Endothelial cell of hepatic sinusoid (primary cell): ENCODE measurements around the gene ARHGAP24.
"Not testable (repeated sequence)": the region's sequence is repeated elsewhere in the genome, so short reads cannot be mapped to it uniquely, and the experiment has no call there.

Experiments used
- in situ Hi-C: cut with HindIII; loops from 2 replicates; pipeline ENCODE4 v1.10.0; 2017; ENCODE audit warnings: low sequenced_read_pairs

ARHGAP24 gene

GRCh38 chr4:85514783-85515182 is 39.8 kb downstream of the ARHGAP24 start:
- in situ Hi-C loops = no loop called here

GRCh38 chr4:85515701-85516100 is 40.8 kb downstream of the ARHGAP24 start:
- in situ Hi-C loops = no loop called here

GRCh38 chr4:85518526-85518925 is 43.6 kb downstream of the ARHGAP24 start:
- in situ Hi-C loops = not testable (repeated sequence)

- in situ Hi-C loops = no loop called here
Measured at GRCh38 chr4:85520765-85521749, 46.1 kb downstream of the ARHGAP24 start.

GRCh38 chr4:85522277-85522676 is 47.3 kb downstream of the ARHGAP24 start:
- in situ Hi-C loops = no loop called here

- in situ Hi-C loops = no loop called here
Measured at GRCh38 chr4:85522836-85523235, 47.9 kb downstream of the ARHGAP24 start.

- in situ Hi-C loops = no loop called here
Measured at GRCh38 chr4:85527815-85528214, 52.9 kb downstream of the ARHGAP24 start.

- in situ Hi-C loops = no loop called here
Measured at GRCh38 chr4:85531560-85532341, 56.8 kb downstream of the ARHGAP24 start.

GRCh38 chr4:85534120-85534519 is 59.2 kb downstream of the ARHGAP24 start:
- in situ Hi-C loops = no loop called here

- in situ Hi-C loops = no loop called here
Measured at GRCh38 chr4:85543832-85544231, 68.9 kb downstream of the ARHGAP24 start.

GRCh38 chr4:85544751-85545150 is 69.8 kb downstream of the ARHGAP24 start:
- in situ Hi-C loops = no loop called here

GRCh38 chr4:85548116-85548515 is 73.2 kb downstream of the ARHGAP24 start:
- in situ Hi-C loops = no loop called here

GRCh38 chr4:85548841-85549240 is 73.9 kb downstream of the ARHGAP24 start:
- in situ Hi-C loops = no loop called here

GRCh38 chr4:85555206-85555605 is 80.3 kb downstream of the ARHGAP24 start:
- in situ Hi-C loops = loop anchor here (5.0 kb wide), 3 partner anchors 42 to 102 kb away; no protein-coding TSS in a partner anchor

GRCh38 chr4:85556283-85556682 is 81.3 kb downstream of the ARHGAP24 start:
- in situ Hi-C loops = loop anchor here (5.0 kb wide), 3 partner anchors 41 to 101 kb away; no protein-coding TSS in a partner anchor

GRCh38 chr4:85557016-85557901 is 82.3 kb downstream of the ARHGAP24 start:
- in situ Hi-C loops = loop anchor here (5.0 kb wide), 3 partner anchors 40 to 100 kb away; no protein-coding TSS in a partner anchor

GRCh38 chr4:85565761-85566480 is 91.0 kb downstream of the ARHGAP24 start:
- in situ Hi-C loops = no loop called here

- in situ Hi-C loops = no loop called here
Measured at GRCh38 chr4:85569730-85570299, 94.9 kb downstream of the ARHGAP24 start.

GRCh38 chr4:85570388-85570787 is 95.4 kb downstream of the ARHGAP24 start:
- in situ Hi-C loops = no loop called here
